Measurements from ENCODE around the gene RHOA. TPM values are rescaled to one million over a fixed set of nuclear protein-coding genes. Genes with fewer than 3 reads are reported as not detected.
"Not testable (repeated sequence)": the region's sequence is repeated elsewhere in the genome, so short reads cannot be mapped to it uniquely, and the experiment has no call there.

The RHOA gene
- total RNA-seq, 4 donors from 2014 or later: 532 to 825 (median 698) TPM

DNA sequence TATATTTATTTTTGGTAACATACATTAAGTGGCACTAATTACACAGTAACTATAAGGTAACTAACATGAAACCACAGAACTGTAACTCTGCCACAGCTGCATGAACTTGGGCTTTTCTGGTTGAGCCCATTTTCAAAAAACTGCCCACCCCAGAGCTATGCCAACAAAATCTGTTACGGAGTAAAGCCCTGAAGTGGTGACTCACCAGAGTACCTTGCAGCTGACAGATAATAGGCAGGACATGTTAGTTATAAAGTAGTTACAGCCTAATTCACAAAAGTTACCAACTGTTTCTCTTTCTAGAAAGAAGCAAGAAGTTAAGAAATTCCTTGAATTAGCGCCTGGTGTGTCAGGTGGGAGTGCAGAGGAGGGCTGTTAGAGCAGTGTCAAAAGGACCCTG, 52.2 kb downstream of the RHOA start:
- Histone ChIP-seq H3K27me3 (no peaks in the 10 kb centered on the region), H3K4me3 (no peak overlapping the region), H3K4me1 (peaks cover 0 to 56% (median 17%) of the 10 kb centered on the region in 4 donors), H3K36me3 (peaks cover 0 to 83% (median 24%) of the 10 kb centered on the region in 3 donors), H3K9me3 (no peaks in the 10 kb centered on the region), H3K27ac (peak overlapping the region in 2 of 4 donors; percentile 82 to 91)
- DNase-seq (ENCODE audit: low spot score in 2 of 2): no peak
- 85 to 91% methylated on average over 2 of the region's 2 CpGs for WGBS, 2 donors
- no peak for TF ChIP-seq EP300 (IDR thresholded peaks at IDR 0.05)
- TF ChIP-seq POLR2A (IDR thresholded peaks at IDR 0.05): no peak
- TF ChIP-seq, protein P1, sequence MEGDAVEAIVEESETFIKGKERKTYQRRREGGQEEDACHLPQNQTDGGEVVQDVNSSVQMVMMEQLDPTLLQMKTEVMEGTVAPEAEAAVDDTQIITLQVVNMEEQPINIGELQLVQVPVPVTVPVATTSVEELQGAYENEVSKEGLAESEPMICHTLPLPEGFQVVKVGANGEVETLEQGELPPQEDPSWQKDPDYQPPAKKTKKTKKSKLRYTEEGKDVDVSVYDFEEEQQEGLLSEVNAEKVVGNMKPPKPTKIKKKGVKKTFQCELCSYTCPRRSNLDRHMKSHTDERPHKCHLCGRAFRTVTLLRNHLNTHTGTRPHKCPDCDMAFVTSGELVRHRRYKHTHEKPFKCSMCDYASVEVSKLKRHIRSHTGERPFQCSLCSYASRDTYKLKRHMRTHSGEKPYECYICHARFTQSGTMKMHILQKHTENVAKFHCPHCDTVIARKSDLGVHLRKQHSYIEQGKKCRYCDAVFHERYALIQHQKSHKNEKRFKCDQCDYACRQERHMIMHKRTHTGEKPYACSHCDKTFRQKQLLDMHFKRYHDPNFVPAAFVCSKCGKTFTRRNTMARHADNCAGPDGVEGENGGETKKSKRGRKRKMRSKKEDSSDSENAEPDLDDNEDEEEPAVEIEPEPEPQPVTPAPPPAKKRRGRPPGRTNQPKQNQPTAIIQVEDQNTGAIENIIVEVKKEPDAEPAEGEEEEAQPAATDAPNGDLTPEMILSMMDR (IDR thresholded peaks at IDR 0.05): no peak

- Histone ChIP-seq H3K27me3 (no peaks in the 10 kb centered on the region), H3K4me3 (peak overlapping the region; percentile 48 to 91 (median 52)), H3K36me3 (peaks cover 0 to 75% (median 24%) of the 10 kb centered on the region in 3 donors), H3K4me1 (peaks cover 0 to 56% (median 17%) of the 10 kb centered on the region in 4 donors), H3K27ac (peak overlapping the region; percentile 61 to 92 (median 86)), H3K9me3 (no peaks in the 10 kb centered on the region)
- TF ChIP-seq POLR2A (IDR thresholded peaks at IDR 0.05) (no peak), EP300 (IDR thresholded peaks at IDR 0.05) (no peak)
- TF ChIP-seq, protein P1 (IDR thresholded peaks at IDR 0.05): no peak
- 21 to 42% methylated on average over 3 of the region's 3 CpGs for WGBS, 2 donors
- no peak for DNase-seq (ENCODE audit: low spot score in 2 of 2)
Measured at GRCh38 chr3:49358884-49359225, 52.9 kb downstream of the RHOA start.

DNA sequence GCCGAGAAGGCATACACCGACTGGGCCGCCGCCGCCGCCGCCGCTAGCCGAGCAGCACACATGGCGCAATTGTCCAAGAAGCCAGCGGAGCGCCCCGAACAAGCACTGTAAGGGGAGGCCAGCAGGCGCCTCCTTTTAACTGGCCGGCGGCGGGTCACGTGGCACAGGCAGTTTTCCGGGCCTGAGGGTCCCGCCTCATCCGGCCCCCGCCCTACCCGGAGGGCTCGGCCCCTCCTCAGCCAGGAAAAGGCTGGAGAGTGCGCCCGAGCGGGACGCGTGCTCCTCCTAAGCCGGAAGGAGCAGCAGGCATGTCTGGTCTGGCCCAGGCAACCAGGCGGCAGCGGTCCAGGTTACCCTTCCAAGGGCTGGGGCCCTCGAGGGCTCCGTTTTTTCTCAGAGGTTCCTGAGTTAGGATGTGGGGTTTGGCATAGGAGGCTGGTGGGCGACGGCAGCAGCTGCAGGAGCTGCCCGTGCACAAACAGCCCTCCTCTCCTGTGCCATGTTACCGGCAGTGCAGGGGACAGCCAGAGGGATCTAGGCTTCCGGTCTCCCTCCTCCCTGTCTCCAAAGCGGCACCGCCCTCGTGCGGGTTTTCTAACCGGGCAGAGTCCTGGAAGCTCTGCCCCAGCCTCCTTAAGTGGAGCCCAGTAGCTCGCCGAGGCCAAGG, 53.4 kb downstream of the RHOA start, which contains the start of gene GPX1:
GPX1 (minus strand) TSS at position 137 of the 667 bp plus-strand sequence; CDS start at position 62, 75 bp downstream.
- Histone ChIP-seq H3K27me3 (no peaks in the 10 kb centered on the region), H3K36me3 (peaks cover 0 to 70% (median 24%) of the 10 kb centered on the region in 3 donors), H3K9me3 (no peaks in the 10 kb centered on the region), H3K4me3 (peak within 1 kb of the TSS; percentile 48 to 91 (median 52)), H3K4me1 (peaks cover 0 to 54% (median 17%) of the 10 kb centered on the region in 4 donors), H3K27ac (peak within 1 kb of the TSS; percentile 61 to 92 (median 86))
- 1 to 4% methylated on average over 20 to 44 of the region's 46 CpGs for WGBS, 2 donors
- DNase-seq (ENCODE audit: low spot score in 2 of 2): peak; percentile 91 to 94
- peak; percentile 95 for TF ChIP-seq POLR2A (IDR thresholded peaks at IDR 0.05)
- peak; percentile 40 to 97 for TF ChIP-seq EP300 (IDR thresholded peaks at IDR 0.05)
- TF ChIP-seq, protein P1 (IDR thresholded peaks at IDR 0.05): peak in 2 of 5 experiments; percentile 33 to 41

DNA sequence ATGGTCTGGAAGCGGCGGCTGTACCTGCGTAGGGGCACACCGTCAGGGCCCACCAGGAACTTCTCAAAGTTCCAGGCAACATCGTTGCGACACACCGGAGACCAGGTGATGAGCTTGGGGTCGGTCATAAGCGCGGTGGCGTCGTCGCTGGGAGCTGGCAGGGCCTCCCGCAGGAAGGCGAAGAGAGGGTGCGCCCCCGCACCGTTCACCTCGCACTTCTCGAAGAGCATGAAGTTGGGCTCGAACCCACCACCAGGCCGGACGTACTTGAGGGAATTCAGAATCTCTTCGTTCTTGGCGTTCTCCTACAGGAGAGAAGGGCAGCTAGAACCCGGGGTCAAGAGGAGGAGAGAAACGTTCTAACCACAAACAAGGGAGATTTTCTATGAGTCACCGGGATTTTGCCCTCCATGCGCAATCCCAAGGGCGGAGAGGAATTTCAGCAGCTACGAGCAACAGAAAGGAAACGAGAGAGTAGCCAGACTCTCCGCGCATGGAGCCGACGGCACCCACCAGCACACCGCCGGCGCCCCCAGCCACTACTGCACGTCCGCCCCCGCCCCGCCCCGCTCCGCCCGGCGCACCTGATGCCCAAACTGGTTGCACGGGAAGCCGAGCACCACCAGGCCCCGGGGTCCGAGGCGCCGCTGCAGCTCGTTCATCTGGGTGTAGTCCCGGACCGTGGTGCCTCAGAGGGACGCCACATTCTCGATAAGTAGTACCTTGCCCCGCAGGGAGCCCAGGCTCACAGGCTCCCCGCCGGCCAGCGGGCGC, 54.1 kb downstream of the RHOA start:
- not testable (repeated sequence) for H3K9me3 ChIP-seq, H3K27me3 ChIP-seq
- 4 to 17% methylated on average over 35 to 44 of the region's 63 CpGs for WGBS, 2 donors
- peak overlapping the region; percentile 61 to 92 (median 86) for H3K27ac ChIP-seq
- H3K36me3 ChIP-seq: peaks cover 0 to 64% (median 23%) of the 10 kb centered on the region in 3 donors
- H3K4me1 ChIP-seq: peaks cover 0 to 50% (median 17%) of the 10 kb centered on the region in 4 donors
- DNase-seq (ENCODE audit: low spot score in 2 of 2): peak in 1 of 2 donors; percentile 31
- H3K4me3 ChIP-seq: peak overlapping the region; percentile 48 to 91 (median 52)

GRCh38 chr3:49357095-49357442, 54.7 kb downstream of the RHOA start:
- not testable (repeated sequence) for H3K27me3 ChIP-seq; H3K9me3 ChIP-seq; DNase-seq (ENCODE audit: low spot score in 2 of 2)
- peak overlapping the region; percentile 61 to 92 (median 86) for H3K27ac ChIP-seq
- peak overlapping the region; percentile 48 to 91 (median 52) for H3K4me3 ChIP-seq
- peaks cover 0 to 58% (median 17%) of the 10 kb centered on the region in 3 donors for H3K36me3 ChIP-seq
- peaks cover 0 to 56% (median 19%) of the 10 kb centered on the region in 4 donors for H3K4me1 ChIP-seq
- 44 to 54% methylated on average over 8 of the region's 10 CpGs for WGBS, 2 donors

Data from tibial nerve (tissue), 4 donors.